Muscle layer of duodenum (tissue), 2 donors: ENCODE results near the gene CLIP3.

Source experiments
- H3K27ac ChIP-seq: one replicate; pipeline ENCODE4 v1.7.0; 2013; ENCODE audit warnings: mild to moderate bottlenecking, low read length
- H3K27me3 ChIP-seq: one replicate; pipeline ENCODE4 v1.7.0; 2013; ENCODE audit warnings: low read depth, mild to moderate bottlenecking, control low read depth, low read length
- H3K36me3 ChIP-seq, 2 donors: one replicate each; pipeline ENCODE4 v1.7.0; 2013; ENCODE audit warnings: low read length in 2 of 2, control low read depth in 1 of 2, mild to moderate bottlenecking in 1 of 2; ENCODE audit not compliant: insufficient read depth in 2 of 2, control insufficient read depth in 1 of 2
- H3K4me1 ChIP-seq, 2 donors: one replicate each; pipeline ENCODE4 v1.7.0; 2013; ENCODE audit warnings: low read length in 2 of 2, mild to moderate bottlenecking in 2 of 2, control low read depth in 1 of 2, moderate library complexity in 1 of 2; ENCODE audit not compliant: insufficient read depth in 2 of 2, control insufficient read depth in 1 of 2
- H3K4me3 ChIP-seq, 2 donors: one replicate each; pipeline ENCODE4 v1.7.0; 2013; ENCODE audit warnings: low read length in 2 of 2, low read depth in 1 of 2, mild to moderate bottlenecking in 1 of 2
- H3K9me3 ChIP-seq, 2 donors: one replicate each; pipeline ENCODE4 v1.7.0; 2013; ENCODE audit warnings: low read length in 2 of 2, control low read depth in 1 of 2, mild to moderate bottlenecking in 1 of 2; ENCODE audit not compliant: control insufficient read depth in 1 of 2
- donor health status: healthy.

The CLIP3 gene

DNA sequence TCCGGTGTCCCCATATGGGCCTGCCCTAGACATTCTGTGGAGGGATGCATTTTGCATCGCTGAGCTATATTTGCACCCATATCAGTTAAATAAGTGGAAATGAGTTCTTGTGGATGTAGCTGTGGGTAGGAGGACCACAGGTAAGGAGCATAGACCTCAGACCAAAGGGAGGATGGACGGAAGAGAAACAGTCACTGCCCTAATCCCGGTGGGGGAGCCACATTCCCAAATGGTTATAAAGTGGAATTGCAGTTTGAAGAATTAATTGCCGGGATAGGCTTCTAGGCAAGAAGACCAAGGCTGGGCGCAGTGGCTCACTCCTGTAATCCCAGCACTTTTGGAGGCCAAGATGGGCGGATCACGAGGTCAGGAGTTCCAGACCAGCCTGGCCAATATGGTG, 35.9 kb downstream of the CLIP3 start:
- Histone ChIP-seq H3K27ac (no peak overlapping the region), H3K9me3 (no peaks in the 10 kb centered on the region), H3K27me3 (no peaks in the 10 kb centered on the region), H3K4me1 (peaks cover 13 to 41% of the 10 kb centered on the region in 2 donors), H3K36me3 (peaks cover 5 to 7% of the 10 kb centered on the region in 2 donors), H3K4me3 (peak overlapping the region; percentile 67 to 96)

DNA sequence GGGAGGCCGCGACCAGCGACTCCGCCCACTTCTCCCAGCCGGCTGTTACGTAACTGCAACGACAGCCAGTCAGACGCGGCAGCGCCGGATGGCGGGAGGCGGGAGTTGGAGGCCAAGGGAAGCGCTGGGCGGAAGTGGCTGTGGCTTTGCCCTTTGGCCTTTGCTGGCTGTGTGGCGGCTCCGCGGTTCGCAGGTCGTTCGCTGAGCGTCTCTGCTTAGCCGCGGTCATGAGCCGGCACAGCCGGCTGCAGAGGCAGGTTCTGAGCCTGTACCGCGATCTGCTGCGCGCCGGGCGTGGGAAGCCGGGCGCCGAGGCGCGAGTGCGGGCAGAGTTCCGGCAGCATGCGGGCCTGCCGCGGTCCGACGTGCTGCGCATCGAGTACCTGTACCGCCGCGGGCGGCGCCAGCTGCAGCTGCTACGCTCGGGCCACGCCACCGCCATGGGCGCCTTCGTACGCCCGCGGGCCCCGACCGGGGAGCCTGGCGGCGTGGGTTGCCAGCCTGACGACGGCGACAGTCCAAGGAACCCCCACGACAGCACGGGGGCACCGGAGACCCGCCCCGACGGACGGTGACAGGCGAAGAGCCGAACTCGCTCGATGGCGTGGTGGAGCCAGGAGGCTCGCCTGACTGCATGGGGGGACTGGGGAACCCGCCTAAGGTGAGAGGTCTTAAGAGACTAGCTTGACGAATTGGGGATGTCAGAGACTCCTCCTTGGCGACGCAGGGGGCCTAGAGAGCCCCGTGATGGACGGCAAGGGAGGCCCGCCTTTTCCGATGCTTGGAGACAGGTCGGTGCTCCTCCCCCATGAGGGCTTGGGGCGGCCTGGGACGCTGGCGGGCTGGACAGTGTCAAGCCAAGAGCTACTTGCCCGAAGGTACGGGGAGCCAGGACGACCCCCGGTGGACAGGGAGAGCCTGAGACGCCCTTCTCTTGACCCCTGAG, 37.4 kb downstream of the CLIP3 start, which contains the start of gene SDHAF1:
Gene SDHAF1 (plus strand): TSS at position 141 of the 946 bp plus-strand sequence. CDS start 87 bp downstream, at position 228.
- Histone ChIP-seq H3K9me3 (no peaks in the 10 kb centered on the region), H3K36me3 (peaks cover 0 to 5% of the 10 kb centered on the region in 2 donors), H3K4me3 (peak within 1 kb of the TSS; percentile 67 to 96), H3K27ac (peak within 1 kb of the TSS; percentile 36), H3K27me3 (no peaks in the 10 kb centered on the region), H3K4me1 (peaks cover 13 to 41% of the 10 kb centered on the region in 2 donors)

DNA sequence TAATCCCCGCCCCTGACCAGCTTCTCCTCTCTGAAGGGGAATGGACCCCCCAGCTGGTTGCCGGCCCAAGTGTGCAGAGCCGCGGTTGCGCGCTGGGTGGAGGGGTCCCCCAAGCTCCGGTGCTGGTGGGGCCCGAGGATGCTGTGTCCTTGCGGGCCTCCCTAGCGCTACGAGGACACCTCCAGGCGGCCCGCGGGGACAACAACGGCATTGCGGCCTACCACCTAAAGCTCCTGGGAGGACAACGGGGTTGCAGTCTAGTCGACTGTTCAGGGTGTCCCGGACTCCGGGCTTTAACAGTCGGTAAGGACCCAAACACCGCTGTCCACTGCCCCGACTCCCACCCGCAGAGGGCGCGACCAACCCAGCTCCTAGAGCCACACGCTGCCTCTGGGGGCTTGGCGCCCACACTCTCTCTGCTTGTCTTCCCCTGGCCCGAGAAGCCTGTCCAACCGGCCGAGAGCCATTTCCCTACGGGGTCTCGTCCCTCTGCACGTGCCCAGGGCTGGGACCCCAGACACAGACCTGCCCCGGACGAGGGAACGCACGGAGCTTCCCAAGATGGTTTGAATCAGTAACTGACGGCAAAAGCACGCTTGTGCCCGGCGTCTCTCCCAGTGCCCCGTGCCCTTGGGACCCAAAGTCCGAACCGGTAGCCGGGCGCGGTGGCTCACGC, 38.6 kb downstream of the CLIP3 start:
- H3K27me3 ChIP-seq, result no peaks in the 10 kb centered on the region
- H3K9me3 ChIP-seq, result no peaks in the 10 kb centered on the region
- peaks cover 11 to 32% of the 10 kb centered on the region in 2 donors for H3K4me1 ChIP-seq
- no peak overlapping the region for H3K27ac ChIP-seq
- H3K36me3 ChIP-seq, result peaks cover 0 to 5% of the 10 kb centered on the region in 2 donors
- H3K4me3 ChIP-seq, result peak overlapping the region; percentile 50 to 56

DNA sequence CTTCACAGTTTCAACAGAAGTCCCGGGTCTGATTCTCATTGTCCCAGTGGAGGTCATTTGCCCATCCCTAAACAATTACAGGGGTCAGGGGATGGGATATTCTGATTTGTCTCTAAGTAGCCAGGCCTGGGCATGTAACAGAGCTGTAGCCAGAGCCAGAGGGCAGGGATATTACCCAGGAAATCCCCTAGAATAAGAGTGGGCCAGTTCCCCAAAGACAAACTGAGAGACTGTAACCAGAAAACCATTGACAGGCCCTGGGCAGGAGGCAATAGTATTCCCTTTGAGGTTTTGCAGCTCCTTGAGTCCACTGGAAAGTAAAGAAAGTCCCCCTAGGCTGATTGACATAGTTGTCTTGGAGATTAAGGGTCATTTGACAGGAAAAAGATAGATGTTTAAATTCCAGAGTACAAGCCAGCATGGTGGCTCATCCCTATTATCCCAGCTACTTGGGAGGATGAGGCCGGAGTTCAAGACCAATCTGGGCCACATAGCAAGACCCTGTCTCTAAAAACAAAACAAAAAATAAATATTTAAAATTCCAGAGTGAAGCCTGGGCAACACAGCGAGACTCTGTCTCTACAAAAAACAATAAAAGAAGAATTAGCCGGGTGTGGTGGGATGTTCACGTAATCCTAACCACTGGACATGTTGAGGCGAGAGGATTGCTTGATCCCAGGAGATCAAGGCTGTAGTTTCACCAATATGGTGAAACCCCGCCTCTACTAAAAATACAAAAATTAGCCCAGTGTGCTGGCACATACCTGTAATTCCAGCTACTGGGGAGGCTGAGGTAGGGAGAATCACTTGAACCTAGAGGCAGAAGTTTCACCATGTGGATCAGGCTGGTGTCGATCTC, 39.5 kb downstream of the CLIP3 start:
- H3K4me3 ChIP-seq, result no peak overlapping the region
- peaks cover 9 to 28% of the 10 kb centered on the region in 2 donors for H3K4me1 ChIP-seq
- H3K27me3 ChIP-seq, result no peaks in the 10 kb centered on the region
- no peaks in the 10 kb centered on the region for H3K9me3 ChIP-seq
- H3K27ac ChIP-seq, result no peak overlapping the region
- peaks cover 0 to 5% of the 10 kb centered on the region in 2 donors for H3K36me3 ChIP-seq

DNA sequence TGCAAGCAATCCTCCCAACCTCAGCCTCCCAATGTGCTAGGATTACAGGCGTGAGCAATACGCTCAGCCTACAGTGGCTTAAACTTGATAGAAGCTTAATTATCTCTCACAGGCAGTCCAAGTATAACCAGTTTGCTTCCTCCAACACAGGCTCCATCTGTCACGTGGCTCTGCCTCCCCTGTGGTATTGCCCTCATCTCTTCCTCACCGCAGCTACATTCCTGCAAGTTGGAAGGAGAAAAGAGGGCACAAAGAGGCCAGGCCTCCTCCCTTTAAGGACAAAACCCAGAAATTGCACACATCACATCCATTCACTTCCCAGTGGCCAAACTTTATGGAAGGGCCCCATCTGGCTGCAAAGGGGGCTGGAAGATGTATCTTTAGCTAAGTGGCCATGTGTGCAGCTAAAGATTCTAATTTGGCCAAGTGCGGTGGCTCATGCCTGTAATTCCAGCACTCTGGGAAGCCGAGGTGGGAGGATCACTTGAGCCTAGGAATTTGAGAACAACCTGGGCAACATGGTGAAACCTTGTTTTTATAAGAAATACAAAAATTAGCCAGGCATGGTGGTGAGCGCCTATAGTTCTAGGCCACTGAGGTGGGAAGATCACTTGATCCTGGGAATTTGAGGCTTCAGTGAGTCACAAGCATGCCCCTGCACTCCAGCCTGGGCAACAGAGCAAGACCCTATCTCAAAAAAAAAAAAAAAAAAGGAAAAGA, 40.8 kb downstream of the CLIP3 start:
- Histone ChIP-seq H3K27ac (no peak overlapping the region), H3K9me3 (no peaks in the 10 kb centered on the region)

DNA sequence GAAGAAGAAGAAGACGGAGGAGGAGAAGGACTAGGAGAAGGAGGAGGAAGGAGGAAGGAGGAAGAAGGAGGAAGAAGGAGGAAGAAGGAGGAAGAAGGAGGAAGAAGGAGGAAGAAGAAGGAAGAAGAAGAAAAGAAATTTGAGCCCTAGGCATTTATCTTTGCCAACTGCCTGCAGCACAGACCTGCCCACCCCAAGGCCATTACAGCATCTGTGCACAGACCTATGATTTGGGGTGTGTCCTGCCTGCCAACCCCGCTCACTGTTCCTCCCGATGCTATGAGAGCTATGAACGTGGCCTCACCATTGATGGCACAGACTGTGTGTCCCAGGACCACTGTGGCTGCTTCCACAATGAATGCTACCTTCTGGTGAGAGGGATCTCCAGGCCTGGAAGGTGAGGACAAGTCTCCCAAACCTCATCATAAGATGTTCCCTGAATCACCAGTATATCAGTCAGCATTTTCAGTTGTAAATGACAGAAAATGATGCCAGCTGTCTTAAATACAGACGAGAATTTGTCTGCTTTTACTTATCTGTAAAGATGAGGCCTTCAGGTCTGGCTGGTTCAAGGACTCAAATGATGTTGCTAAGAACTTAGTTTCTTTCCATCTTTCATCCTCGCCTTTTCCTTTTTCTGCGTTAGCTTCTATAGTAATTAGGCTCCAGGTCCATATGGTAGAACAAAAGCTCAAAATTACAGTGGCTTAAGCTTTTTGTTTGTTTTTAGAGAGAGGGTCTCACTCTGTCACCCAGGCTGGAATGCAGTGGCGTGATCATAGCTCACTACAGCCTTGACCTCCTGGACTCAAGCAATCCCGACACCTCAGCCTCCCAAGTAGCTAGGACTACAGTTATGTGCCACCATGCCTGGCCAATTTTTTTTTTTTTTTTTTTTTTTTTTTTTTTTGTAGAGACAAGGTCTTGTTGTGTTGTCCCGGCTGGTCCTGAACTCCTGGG, 41.6 kb downstream of the CLIP3 start:
- H3K27ac ChIP-seq, result no peak overlapping the region
- no peaks in the 10 kb centered on the region for H3K36me3 ChIP-seq
- H3K27me3 ChIP-seq, result peaks cover 4% of the 10 kb centered on the region
- H3K9me3 ChIP-seq, result no peaks in the 10 kb centered on the region
- no peak overlapping the region for H3K4me3 ChIP-seq
- peaks cover 2 to 20% of the 10 kb centered on the region in 2 donors for H3K4me1 ChIP-seq

More for the DNA sequence above, 40.8 kb downstream of the CLIP3 start:
- H3K4me3 ChIP-seq, result no peak overlapping the region
- H3K27me3 ChIP-seq, result no peaks in the 10 kb centered on the region
- peaks cover 9 to 26% of the 10 kb centered on the region in 2 donors for H3K4me1 ChIP-seq
- H3K36me3 ChIP-seq, result no peaks in the 10 kb centered on the region

DNA sequence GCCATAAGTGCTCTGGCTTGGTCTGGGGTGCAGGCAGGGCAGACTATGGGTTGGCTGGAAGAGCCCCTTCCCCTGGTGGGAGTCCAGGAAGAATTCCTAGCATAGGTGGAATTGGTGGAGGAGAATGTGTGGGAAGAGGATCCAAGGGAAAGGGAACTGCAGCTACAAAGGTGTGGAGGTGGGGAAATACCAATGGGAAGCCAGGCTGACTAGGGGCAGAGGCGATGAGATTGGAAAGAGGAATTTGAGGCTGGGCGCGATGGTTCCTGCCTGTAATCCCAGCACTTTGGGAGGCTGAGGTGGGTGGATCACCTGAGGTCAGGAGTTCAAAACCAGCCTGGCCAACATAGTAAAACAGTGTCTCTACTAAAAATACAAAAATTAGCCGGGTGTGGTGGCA, 42.5 kb downstream of the CLIP3 start:
- H3K27ac ChIP-seq, result no peak overlapping the region

DNA sequence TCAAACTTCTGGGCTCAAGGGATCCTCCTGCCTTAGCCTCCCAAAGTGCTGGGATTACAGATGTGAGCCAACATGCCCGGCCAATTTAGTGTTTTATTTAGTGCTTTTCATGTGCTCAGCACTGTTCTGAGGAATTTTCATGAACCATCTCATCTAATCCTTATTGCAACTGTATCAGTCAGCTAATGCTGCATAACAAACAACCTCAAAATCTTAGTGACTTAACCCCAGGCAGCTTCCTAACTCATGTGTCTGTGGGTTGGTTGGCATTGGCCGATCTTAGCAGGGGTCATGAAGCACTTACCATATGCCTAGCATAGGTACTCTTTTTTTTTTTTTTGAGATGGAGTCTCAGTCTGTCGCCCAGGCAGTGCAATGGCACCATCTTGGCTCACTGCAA, 43.8 kb downstream of the CLIP3 start:
- Histone ChIP-seq H3K27me3 (peaks cover 8% of the 10 kb centered on the region), H3K27ac (no peak overlapping the region), H3K4me1 (peaks cover 0 to 10% of the 10 kb centered on the region in 2 donors)

More for the DNA sequence above, 42.5 kb downstream of the CLIP3 start:
- no peaks in the 10 kb centered on the region for H3K36me3 ChIP-seq
- H3K4me1 ChIP-seq, result peaks cover 0 to 16% of the 10 kb centered on the region in 2 donors
- H3K27me3 ChIP-seq, result peaks cover 8% of the 10 kb centered on the region
- H3K9me3 ChIP-seq, result no peaks in the 10 kb centered on the region
- H3K4me3 ChIP-seq, result no peak overlapping the region

DNA sequence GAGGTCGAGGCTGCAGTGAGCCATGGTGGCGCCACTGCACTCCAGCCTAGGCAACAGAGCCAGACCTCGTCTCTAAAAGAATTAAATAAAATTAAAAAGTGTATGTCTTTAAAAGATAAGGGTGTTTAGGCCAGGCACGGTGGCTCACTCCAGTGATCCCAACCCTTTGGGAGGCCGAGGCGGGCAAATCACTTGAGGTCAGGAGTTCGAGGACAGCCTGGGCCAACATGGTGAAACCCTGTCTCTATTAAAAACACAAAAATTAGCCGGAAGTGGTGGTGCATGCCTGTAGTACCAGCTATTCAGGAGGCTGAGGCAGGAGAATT, 45.1 kb downstream of the CLIP3 start:
- Histone ChIP-seq H3K27ac (no peak overlapping the region), H3K27me3 (peaks cover 8% of the 10 kb centered on the region), H3K4me1 (peaks cover 0 to 9% of the 10 kb centered on the region in 2 donors), H3K4me3 (no peak overlapping the region), H3K9me3 (no peaks in the 10 kb centered on the region), H3K36me3 (no peaks in the 10 kb centered on the region)

More for the DNA sequence above, 43.8 kb downstream of the CLIP3 start:
- H3K9me3 ChIP-seq, result no peaks in the 10 kb centered on the region
- H3K4me3 ChIP-seq, result no peak overlapping the region
- no peaks in the 10 kb centered on the region for H3K36me3 ChIP-seq
